RWPE1 (cell line): Measurements from ENCODE around the gene PKIG.

Experiments
- CTCF ChIA-PET: fragments of 350-600 bp; sonication (Branson Sonifier 250); formaldehyde crosslinking; extraction: SDS; loops from one replicate; lab custom pipeline; 2021; lab: Yijun Ruan, JAX
- POLR2A ChIA-PET: fragments of 400-600 bp; formaldehyde crosslinking; extraction: SDS; loops from one replicate; lab custom pipeline; 2020; ENCODE audit warnings: antibody characterized with exemption; ENCODE audit not compliant: low non-redundant PET; lab: Yijun Ruan, JAX
- DNase-seq: peaks from one replicate; pipeline ENCODE4 v3.0.0; 2012; ENCODE audit warnings: low spot score
- H3K27ac ChIP-seq: fragments of 450-650 bp; 2 replicates; pipeline ENCODE4 v1.5.1; 2017
- CTCF ChIP-seq: fragments of 450-650 bp; conservative IDR thresholded peaks from 2 replicates; pipeline ENCODE4 v1.5.1; 2017; ENCODE audit warnings: low read depth, mild to moderate bottlenecking

Gene PKIG

DNA sequence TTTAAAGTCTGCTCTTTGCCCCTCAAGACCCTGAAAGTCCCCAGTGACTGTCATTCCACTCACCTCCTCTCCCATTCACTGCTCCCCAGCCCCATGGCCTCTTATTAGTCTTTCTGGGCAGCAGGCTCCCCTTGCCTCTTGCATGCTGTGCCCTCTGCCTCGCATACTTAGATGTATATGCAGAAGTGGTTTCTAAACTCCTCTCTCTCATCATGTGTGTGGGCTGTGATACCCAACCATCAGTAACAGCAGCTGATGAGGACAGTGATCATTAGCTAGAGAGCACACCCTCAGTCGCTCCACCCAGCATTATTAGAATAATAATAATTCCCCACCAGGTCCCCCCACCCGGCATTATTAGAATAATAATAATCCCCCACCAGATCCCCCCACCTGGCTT, 14.5 kb downstream of the PKIG start:
- POLR2A ChIA-PET: no interaction called here
- TF ChIP-seq CTCF: no peak
- CTCF ChIA-PET: interaction anchor here (0.5 to 3.2 kb wide), 2 partner anchors 13 to 155 kb away, joined by 3 to 25 read pairs; no protein-coding TSS in a partner anchor
- no peak overlapping the region for H3K27ac ChIP-seq
- no peak for DNase-seq

GRCh38 chr20:44597516-44597915, 15.1 kb downstream of the PKIG start:
- ChIA-PET CTCF (interaction anchor here (0.5 to 3.2 kb wide), 2 partner anchors 12 to 45 kb away, joined by 5 to 25 read pairs; no protein-coding TSS in a partner anchor), POLR2A (no interaction called here)
- no peak for TF ChIP-seq CTCF
- no peak for DNase-seq
- no peak overlapping the region for H3K27ac ChIP-seq

DNA sequence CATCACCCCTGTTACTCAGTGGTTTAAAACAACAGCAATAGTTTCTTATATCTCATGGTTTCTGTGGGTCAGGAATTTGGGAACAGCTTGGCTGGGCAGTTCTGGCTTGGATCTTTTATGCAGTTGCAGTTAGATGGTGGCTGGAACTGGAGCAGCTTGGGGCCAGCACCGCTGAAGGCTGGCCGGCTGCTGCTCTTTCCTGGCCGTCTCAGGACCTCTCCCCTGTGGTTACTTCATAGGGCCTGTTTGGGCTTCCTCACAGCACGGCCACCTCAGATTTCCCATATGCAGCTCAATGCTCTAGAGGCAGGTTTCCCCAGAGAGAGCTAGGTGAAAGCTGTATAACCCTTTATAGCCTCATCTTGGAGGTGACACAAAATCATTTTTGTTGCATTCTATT, 15.6 kb downstream of the PKIG start:
- CTCF ChIA-PET: interaction anchor here (0.5 to 3.2 kb wide), 3 partner anchors 9 to 45 kb away, joined by 3 to 25 read pairs (median 5); no protein-coding TSS in a partner anchor
- no peak overlapping the region for H3K27ac ChIP-seq
- DNase-seq: no peak

GRCh38 chr20:44598423-44599305, 16.3 kb downstream of the PKIG start:
- CTCF ChIA-PET: interaction anchor here (0.6 to 3.2 kb wide), 3 partner anchors 9 to 1060 kb away, joined by 3 to 25 read pairs (median 4); no protein-coding TSS in a partner anchor
- no peak for DNase-seq
- POLR2A ChIA-PET: no interaction called here
- no peak overlapping the region for H3K27ac ChIP-seq
- no peak for TF ChIP-seq CTCF

More for the DNA sequence above, 15.6 kb downstream of the PKIG start:
- POLR2A ChIA-PET: no interaction called here
- no peak for TF ChIP-seq CTCF

DNA sequence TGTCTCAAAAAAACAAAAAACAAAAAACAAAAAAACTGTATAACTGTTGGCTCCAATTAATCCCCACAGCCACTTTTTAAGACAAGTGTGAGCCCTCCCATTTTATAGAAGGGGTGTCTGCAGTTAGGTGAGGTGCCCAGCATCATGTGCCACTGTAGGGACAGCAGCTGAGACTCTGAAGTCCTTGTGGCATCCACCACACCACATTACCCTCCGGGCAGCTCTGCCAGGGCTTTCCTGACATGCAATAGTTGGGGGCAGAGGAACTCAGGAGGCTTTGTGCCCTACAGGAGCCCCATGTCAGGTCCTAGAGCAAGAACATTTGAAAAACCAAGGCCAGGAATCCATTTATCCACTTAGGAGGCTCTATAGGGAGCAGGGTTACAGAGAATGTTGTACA, 17.3 kb downstream of the PKIG start:
- CTCF ChIA-PET: interaction anchor here (0.7 to 3.2 kb wide), 2 partner anchors 10 to 1061 kb away, joined by 4 to 25 read pairs; no protein-coding TSS in a partner anchor
- DNase-seq: no peak
- POLR2A ChIA-PET: no interaction called here
- no peak overlapping the region for H3K27ac ChIP-seq
- no peak for TF ChIP-seq CTCF

- POLR2A ChIA-PET: no interaction called here
- DNase-seq: no peak
- no peak for TF ChIP-seq CTCF
- H3K27ac ChIP-seq: no peak overlapping the region
- CTCF ChIA-PET: no interaction called here
These were observed 17.9 kb downstream of the PKIG start for GRCh38 chr20:44600301-44600700.
